Chondrocyte (in vitro differentiated cells): Measurements from ENCODE around the gene NKX2-8. TPM values are rescaled to one million over a fixed set of nuclear protein-coding genes. Genes with fewer than 3 reads are reported as not detected.

ENCODE experiments used
- DNase-seq: peaks from one replicate; pipeline ENCODE4 v3.0.0; 2021; ENCODE audit warnings: mixed read lengths, low spot score
- H3K27ac Mint-ChIP-seq: one replicate; pipeline ENCODE4 v1.8.0; 2021; ENCODE audit warnings: mild to moderate bottlenecking, moderate library complexity, mixed read lengths; ENCODE audit not compliant: unreplicated experiment
- H3K27me3 Mint-ChIP-seq: 2 replicates; pipeline ENCODE4 v1.8.0; 2021; ENCODE audit warnings: low read depth, mixed read lengths
- H3K36me3 Mint-ChIP-seq: 2 replicates; pipeline ENCODE4 v1.8.0; 2021; ENCODE audit warnings: low read depth, mixed read lengths
- H3K4me1 Mint-ChIP-seq: 2 replicates; pipeline ENCODE4 v1.8.0; 2021; ENCODE audit warnings: low read depth, mild to moderate bottlenecking, mixed read lengths
- H3K4me3 Mint-ChIP-seq: one replicate; pipeline ENCODE4 v1.8.0; 2021; ENCODE audit warnings: mild to moderate bottlenecking, moderate library complexity, mixed read lengths; ENCODE audit not compliant: unreplicated experiment
- H3K9me3 Mint-ChIP-seq: 2 replicates; pipeline ENCODE4 v1.8.0; 2021; ENCODE audit warnings: low read depth, mixed read lengths
- CTCF ChIP-seq: fragments of 200-600 bp; sonication (generic); IDR thresholded peaks from 2 replicates; pipeline ENCODE4 v1.5.0; 2021; ENCODE audit warnings: antibody characterized with exemption, mild to moderate bottlenecking, moderate library complexity
- total RNA-seq: library from RNA; stranded (reverse); gene quantifications from 3 replicates; pipeline ENCODE4 v1.2.1, GENCODE V29; 2021

NKX2-8 gene
- total RNA-seq, 1 donor from 2014 or later = not detected

DNA sequence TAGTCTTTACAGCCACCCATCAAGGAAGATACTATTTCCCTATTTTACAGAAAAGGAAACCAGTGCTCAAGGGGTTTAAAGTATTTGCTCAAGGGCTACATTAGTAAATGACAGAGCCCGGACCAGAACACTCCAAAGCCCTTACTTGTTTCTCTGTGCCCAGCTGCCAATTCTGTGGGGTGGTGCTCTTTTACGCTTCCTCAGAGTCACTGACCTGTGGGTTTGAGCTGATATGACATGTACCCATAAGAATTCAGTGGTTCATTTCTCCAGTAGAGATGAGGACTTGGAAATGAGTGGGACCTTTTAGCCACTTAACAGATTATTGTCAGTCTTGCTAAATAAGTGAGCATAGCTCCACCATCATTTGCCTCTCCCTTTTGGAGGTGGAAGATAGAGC is 37.4 kb upstream of the NKX2-8 start:
- no peaks in the 10 kb centered on the region for H3K36me3 Mint-ChIP-seq
- H3K9me3 Mint-ChIP-seq = peaks cover 10% of the 10 kb centered on the region
- H3K4me3 Mint-ChIP-seq = no peak overlapping the region
- no peak overlapping the region for H3K27ac Mint-ChIP-seq
- peaks cover 4% of the 10 kb centered on the region for H3K27me3 Mint-ChIP-seq
- DNase-seq = no peak
- no peaks in the 10 kb centered on the region for H3K4me1 Mint-ChIP-seq
- no peak for TF ChIP-seq CTCF

- H3K4me1 Mint-ChIP-seq = no peaks in the 10 kb centered on the region
- no peaks in the 10 kb centered on the region for H3K36me3 Mint-ChIP-seq
- no peak overlapping the region for H3K4me3 Mint-ChIP-seq
- H3K27ac Mint-ChIP-seq = no peak overlapping the region
- peaks cover 10% of the 10 kb centered on the region for H3K9me3 Mint-ChIP-seq
- peaks cover 4% of the 10 kb centered on the region for H3K27me3 Mint-ChIP-seq
- no peak for TF ChIP-seq CTCF
- DNase-seq = no peak
Observed at GRCh38 chr14:36619131-36619530, 36.7 kb upstream of the NKX2-8 start.

DNA sequence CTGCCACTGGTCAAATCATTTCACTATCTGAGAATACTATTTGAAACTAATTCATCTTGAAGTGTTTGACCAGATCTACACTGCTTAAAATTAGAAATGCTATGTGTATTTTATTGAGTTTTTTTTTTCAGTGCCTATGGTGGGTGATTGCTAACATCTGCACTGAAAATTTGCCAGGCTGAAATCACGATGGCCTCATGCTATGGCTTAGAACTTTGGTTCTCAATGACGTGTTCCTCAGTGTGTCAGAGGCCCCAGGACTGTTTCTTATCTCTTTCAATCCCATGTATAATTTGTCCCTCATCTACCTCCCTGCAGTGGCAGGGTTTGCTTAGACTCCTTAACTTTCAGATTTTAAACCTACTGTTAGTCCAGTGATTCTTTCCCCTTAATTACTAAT is 36.2 kb upstream of the NKX2-8 start:
- DNase-seq = no peak
- peaks cover 10% of the 10 kb centered on the region for H3K9me3 Mint-ChIP-seq
- H3K4me3 Mint-ChIP-seq = no peak overlapping the region
- no peak overlapping the region for H3K27ac Mint-ChIP-seq
- no peaks in the 10 kb centered on the region for H3K36me3 Mint-ChIP-seq
- H3K27me3 Mint-ChIP-seq = peaks cover 4% of the 10 kb centered on the region
- no peaks in the 10 kb centered on the region for H3K4me1 Mint-ChIP-seq
- TF ChIP-seq CTCF = no peak

DNA sequence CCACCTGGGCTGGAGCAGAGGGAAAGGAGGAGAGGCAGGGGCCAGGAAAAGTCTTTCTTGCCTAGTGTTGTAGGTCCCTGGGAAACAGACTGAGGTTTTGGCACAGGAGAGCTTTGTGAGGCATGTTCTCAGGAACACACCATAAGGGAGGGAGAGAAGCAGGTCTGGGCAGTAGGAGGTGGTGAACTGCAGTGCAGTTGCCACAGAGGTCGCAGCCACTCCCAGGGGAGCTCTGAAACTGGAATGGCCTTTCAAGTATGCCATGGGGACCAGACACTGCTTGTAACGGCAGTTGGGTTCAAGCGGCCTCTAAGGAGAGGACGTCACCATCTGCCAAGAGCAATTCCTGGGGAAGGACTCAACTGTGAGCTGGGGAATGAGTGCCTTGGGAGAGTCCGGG is 35.4 kb upstream of the NKX2-8 start:
- Mint-ChIP-seq H3K4me1 (no peaks in the 10 kb centered on the region), H3K9me3 (peaks cover 10% of the 10 kb centered on the region), H3K4me3 (no peak overlapping the region), H3K36me3 (no peaks in the 10 kb centered on the region), H3K27me3 (peaks cover 5% of the 10 kb centered on the region), H3K27ac (no peak overlapping the region)
- no peak for TF ChIP-seq CTCF
- DNase-seq = no peak

GRCh38 chr14:36605506-36605857 is 23.1 kb upstream of the NKX2-8 start:
- no peaks in the 10 kb centered on the region for H3K4me1 Mint-ChIP-seq
- H3K36me3 Mint-ChIP-seq = no peaks in the 10 kb centered on the region
- peak; percentile 49 for TF ChIP-seq CTCF
- H3K4me3 Mint-ChIP-seq = no peak overlapping the region
- H3K9me3 Mint-ChIP-seq = no peaks in the 10 kb centered on the region
- no peak overlapping the region for H3K27ac Mint-ChIP-seq
- H3K27me3 Mint-ChIP-seq = peaks cover 35% of the 10 kb centered on the region
- no peak for DNase-seq
